Lung (tissue), 12 donors: Measurements from ENCODE around the gene ANKRD22. TPM values are rescaled to one million over a fixed set of nuclear protein-coding genes. Genes with fewer than 3 reads are reported as not detected.

Experiments used
- ATAC-seq: fragments of 200-7000 bp; cut with Tn5 transposase; one replicate; pipeline ENCODE4 v1.9.1; 2020; ENCODE audit warnings: moderate number of reproducible peaks; ENCODE audit not compliant: insufficient read depth, low FRiP score
- DNase-seq, 3 donors: peaks; one replicate each; pipeline ENCODE4 v3.0.0-alpha.2; 2013 to 2017
- H3K27ac ChIP-seq, 2 donors: one replicate each; pipeline ENCODE4 v1.5.1; 2013; ENCODE audit warnings: mild to moderate bottlenecking in 2 of 2, moderate library complexity in 2 of 2, control low read depth in 1 of 2, inconsistent platforms in 1 of 2, low read depth in 1 of 2, low read length in 1 of 2
- H3K27me3 ChIP-seq, 3 donors: one replicate each; pipeline ENCODE4 v1.5.1; 2013; ENCODE audit warnings: low read length in 2 of 3; ENCODE audit not compliant: control insufficient read depth in 3 of 3, insufficient read depth in 3 of 3
- H3K36me3 ChIP-seq, 4 donors: one replicate each; pipeline ENCODE4 v1.5.1; 2013; ENCODE audit warnings: low read length in 4 of 4, mild to moderate bottlenecking in 1 of 4, moderate library complexity in 1 of 4; ENCODE audit not compliant: control insufficient read depth in 4 of 4, insufficient read depth in 4 of 4
- H3K4me1 ChIP-seq, 5 donors: one replicate each; pipeline ENCODE4 v1.5.1; 2013; ENCODE audit warnings: low read length in 5 of 5, mild to moderate bottlenecking in 2 of 5, moderate library complexity in 1 of 5; ENCODE audit not compliant: control insufficient read depth in 5 of 5, insufficient read depth in 5 of 5
- H3K4me3 ChIP-seq: one replicate; pipeline ENCODE4 v1.5.1; 2013; ENCODE audit warnings: mild to moderate bottlenecking, control low read depth, moderate library complexity
- H3K9ac ChIP-seq, 2 donors: one replicate each; pipeline ENCODE4 v1.5.1; 2013; ENCODE audit warnings: low read length in 2 of 2, control low read depth in 1 of 2; ENCODE audit not compliant: insufficient read depth in 1 of 2
- H3K9me3 ChIP-seq, 4 donors: one replicate each; pipeline ENCODE4 v1.5.1; 2013; ENCODE audit warnings: low read length in 3 of 4, mild to moderate bottlenecking in 1 of 4, moderate library complexity in 1 of 4; ENCODE audit not compliant: control insufficient read depth in 4 of 4, insufficient read depth in 3 of 4
- CTCF ChIP-seq: IDR thresholded peaks from 2 replicates; pipeline ENCODE4 v1.5.1; 2012; ENCODE audit warnings: mild to moderate bottlenecking; ENCODE audit errors: control extremely low read depth, extremely low read depth
- WGBS, 2 donors: extraction: QIAGEN DNeasy Blood & Tissue Kit; methylation state at CpG; one replicate each; pipeline ENCODE4 v1.1.7; 2013; 5-methylcytosine and 5-hydroxymethylcytosine counted together
- polyA plus RNA-seq, 2 donors: library from polyadenylated mRNA; stranded (reverse); fragments of 200-250 nt; gene quantifications; one replicate each; pipeline ENCODE4 v1.2.1, GENCODE V29; 2013
- total RNA-seq, 2 donors: library from RNA; depleted of rRNA in 1 of 2; stranded (reverse); fragments of >200 nt in 1 of 2; gene quantifications; one replicate each; pipeline ENCODE4 v1.2.1, GENCODE V29; 2014 to 2021
- donor health status: control.
- donor health status: control.
- donor health status: Bipolar disorder and iron deficiency.
- donor health status: healthy.
- donor health status: DM: yes; HTN: yes; CAD: no.

Gene ANKRD22
- total and polyA plus RNA-seq, 4 donors, result 1.1 to 23.1 (median 3.4) TPM

GRCh38 chr10:88896994-88897853 lies 45.6 kb upstream of the ANKRD22 start:
- 53 to 71% methylated on average over 8 of the region's 8 CpGs for WGBS, 2 donors
- no peak for TF ChIP-seq CTCF
- Histone ChIP-seq H3K27me3 (no peaks in the 10 kb centered on the region), H3K27ac (peak overlapping the region; percentile 21 to 49), H3K4me3 (no peak overlapping the region), H3K4me1 (peaks cover 0 to 22% (median 12%) of the 10 kb centered on the region in 5 donors), H3K9me3 (no peaks in the 10 kb centered on the region), H3K9ac (no peak overlapping the region), H3K36me3 (peaks cover 0 to 3% (median 1%) of the 10 kb centered on the region in 4 donors)
- ATAC-seq (no peak), DNase-seq (peak in 2 of 3 donors; percentile 64 to 67)

GRCh38 chr10:88896372-88896993 lies 44.8 kb upstream of the ANKRD22 start:
- H3K9ac ChIP-seq, result no peak overlapping the region
- no peak for TF ChIP-seq CTCF
- H3K9me3 ChIP-seq, result no peaks in the 10 kb centered on the region
- WGBS, 2 donors, result 76 to 82% methylated on average over 4 of the region's 4 CpGs
- no peak overlapping the region for H3K27ac ChIP-seq
- H3K4me3 ChIP-seq, result no peak overlapping the region
- peak in 1 of 3 donors; percentile 45 for DNase-seq
- peaks cover 0 to under 1% (median 0%) of the 10 kb centered on the region in 4 donors for H3K36me3 ChIP-seq
- ATAC-seq, result no peak
- no peaks in the 10 kb centered on the region for H3K27me3 ChIP-seq
- H3K4me1 ChIP-seq, result peaks cover 0 to 22% (median 12%) of the 10 kb centered on the region in 5 donors

- Histone ChIP-seq H3K9ac (no peak overlapping the region), H3K4me3 (no peak overlapping the region), H3K27ac (no peak overlapping the region), H3K9me3 (no peaks in the 10 kb centered on the region), H3K4me1 (peaks cover 0 to 23% (median 12%) of the 10 kb centered on the region in 5 donors), H3K27me3 (no peaks in the 10 kb centered on the region), H3K36me3 (no peaks in the 10 kb centered on the region)
- ATAC-seq (no peak), DNase-seq (no peak)
- TF ChIP-seq CTCF, result no peak
- WGBS, 2 donors, result 86 to 91% methylated on average over 1 of the region's 1 CpG
These were observed 43.6 kb upstream of the ANKRD22 start for GRCh38 chr10:88895250-88895649.
